Skeletal muscle tissue (tissue), 4 donors: ENCODE data around the gene LTB. TPM values are rescaled to one million over a fixed set of nuclear protein-coding genes. Genes with fewer than 3 reads are reported as not detected.

Source experiments
- H3K27ac ChIP-seq: one replicate; pipeline ENCODE4 v1.7.0; 2013; ENCODE audit warnings: mild to moderate bottlenecking, low read depth, low read length, inconsistent platforms
- H3K27me3 ChIP-seq, 3 donors: one replicate each; pipeline ENCODE4 v1.7.0; 2013; ENCODE audit warnings: low read length in 3 of 3; ENCODE audit not compliant: control insufficient read depth in 3 of 3, insufficient read depth in 3 of 3
- H3K36me3 ChIP-seq, 3 donors: one replicate each; pipeline ENCODE4 v1.7.0; 2013; ENCODE audit warnings: low read length in 3 of 3; ENCODE audit not compliant: control insufficient read depth in 3 of 3, insufficient read depth in 3 of 3
- H3K4me1 ChIP-seq, 3 donors: one replicate each; pipeline ENCODE4 v1.7.0; 2013; ENCODE audit warnings: low read length in 3 of 3, mild to moderate bottlenecking in 3 of 3; ENCODE audit not compliant: control insufficient read depth in 3 of 3, insufficient read depth in 3 of 3
- H3K4me3 ChIP-seq, 3 donors: one replicate each; pipeline ENCODE4 v1.7.0; 2013; ENCODE audit warnings: low read length in 3 of 3
- H3K9ac ChIP-seq, 3 donors: one replicate each; pipeline ENCODE4 v1.7.0; 2013; ENCODE audit warnings: low read length in 3 of 3, mild to moderate bottlenecking in 3 of 3, moderate library complexity in 2 of 3, low read depth in 1 of 3
- H3K9me3 ChIP-seq, 3 donors: one replicate each; pipeline ENCODE4 v1.7.0; 2013; ENCODE audit warnings: low read length in 3 of 3; ENCODE audit not compliant: control insufficient read depth in 3 of 3
- total RNA-seq: library from RNA; depleted of rRNA; stranded (reverse); fragments of >200 nt; gene quantifications from one replicate; pipeline ENCODE4 v1.2.3, GENCODE V29; 2014
- donor health status: Osteomylitis.

LTB gene
- total RNA-seq, 1 donor from 2014 or later = 2.1 TPM

GRCh38 chr6:31575952-31576685 lies 6.1 kb downstream of the LTB start:
- Histone ChIP-seq H3K36me3 (no peaks in the 10 kb centered on the region), H3K27ac (no peak overlapping the region), H3K27me3 (no peaks in the 10 kb centered on the region), H3K4me3 (peak overlapping the region in 2 of 3 donors; percentile 33 to 64), H3K9ac (peak overlapping the region in 1 of 3 donors; percentile 62), H3K9me3 (no peaks in the 10 kb centered on the region), H3K4me1 (peaks cover 7 to 12% (median 10%) of the 10 kb centered on the region in 3 donors)

DNA sequence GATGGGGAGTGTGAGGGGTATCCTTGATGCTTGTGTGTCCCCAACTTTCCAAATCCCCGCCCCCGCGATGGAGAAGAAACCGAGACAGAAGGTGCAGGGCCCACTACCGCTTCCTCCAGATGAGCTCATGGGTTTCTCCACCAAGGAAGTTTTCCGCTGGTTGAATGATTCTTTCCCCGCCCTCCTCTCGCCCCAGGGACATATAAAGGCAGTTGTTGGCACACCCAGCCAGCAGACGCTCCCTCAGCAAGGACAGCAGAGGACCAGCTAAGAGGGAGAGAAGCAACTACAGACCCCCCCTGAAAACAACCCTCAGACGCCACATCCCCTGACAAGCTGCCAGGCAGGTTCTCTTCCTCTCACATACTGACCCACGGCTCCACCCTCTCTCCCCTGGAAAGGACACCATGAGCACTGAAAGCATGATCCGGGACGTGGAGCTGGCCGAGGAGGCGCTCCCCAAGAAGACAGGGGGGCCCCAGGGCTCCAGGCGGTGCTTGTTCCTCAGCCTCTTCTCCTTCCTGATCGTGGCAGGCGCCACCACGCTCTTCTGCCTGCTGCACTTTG lies 6.8 kb downstream of the LTB start, which contains the start of gene TNF:
Gene TNF (plus strand): TSS at position 231 of the 567 bp plus-strand sequence. CDS start 177 bp downstream, at position 408.
- Histone ChIP-seq H3K27ac (no peak within 1 kb of the TSS), H3K9ac (peak within 1 kb of the TSS; percentile 42 to 62 (median 57)), H3K9me3 (no peaks in the 10 kb centered on the region), H3K27me3 (no peaks in the 10 kb centered on the region), H3K36me3 (no peaks in the 10 kb centered on the region), H3K4me1 (peaks cover 1 to 6% (median 6%) of the 10 kb centered on the region in 3 donors), H3K4me3 (peak within 1 kb of the TSS; percentile 2 to 64 (median 33))

GRCh38 chr6:31574106-31575061 lies 7.8 kb downstream of the LTB start:
- Histone ChIP-seq H3K27ac (no peak overlapping the region), H3K27me3 (peaks cover 0 to 3% (median 0%) of the 10 kb centered on the region in 3 donors), H3K9ac (no peak overlapping the region), H3K36me3 (no peaks in the 10 kb centered on the region), H3K4me1 (peaks cover 0 to 6% (median 5%) of the 10 kb centered on the region in 3 donors), H3K9me3 (no peaks in the 10 kb centered on the region), H3K4me3 (no peak overlapping the region)

DNA sequence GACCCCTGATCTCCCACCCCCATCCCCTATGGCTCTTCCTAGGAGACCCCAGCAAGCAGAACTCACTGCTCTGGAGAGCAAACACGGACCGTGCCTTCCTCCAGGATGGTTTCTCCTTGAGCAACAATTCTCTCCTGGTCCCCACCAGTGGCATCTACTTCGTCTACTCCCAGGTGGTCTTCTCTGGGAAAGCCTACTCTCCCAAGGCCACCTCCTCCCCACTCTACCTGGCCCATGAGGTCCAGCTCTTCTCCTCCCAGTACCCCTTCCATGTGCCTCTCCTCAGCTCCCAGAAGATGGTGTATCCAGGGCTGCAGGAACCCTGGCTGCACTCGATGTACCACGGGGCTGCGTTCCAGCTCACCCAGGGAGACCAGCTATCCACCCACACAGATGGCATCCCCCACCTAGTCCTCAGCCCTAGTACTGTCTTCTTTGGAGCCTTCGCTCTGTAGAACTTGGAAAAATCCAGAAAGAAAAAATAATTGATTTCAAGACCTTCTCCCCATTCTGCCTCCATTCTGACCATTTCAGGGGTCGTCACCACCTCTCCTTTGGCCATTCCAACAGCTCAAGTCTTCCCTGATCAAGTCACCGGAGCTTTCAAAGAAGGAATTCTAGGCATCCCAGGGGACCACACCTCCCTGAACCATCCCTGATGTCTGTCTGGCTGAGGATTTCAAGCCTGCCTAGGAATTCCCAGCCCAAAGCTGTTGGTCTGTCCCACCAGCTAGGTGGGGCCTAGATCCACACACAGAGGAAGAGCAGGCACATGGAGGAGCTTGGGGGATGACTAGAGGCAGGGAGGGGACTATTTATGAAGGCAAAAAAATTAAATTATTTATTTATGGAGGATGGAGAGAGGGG lies 8.8 kb downstream of the LTB start:
- Histone ChIP-seq H3K27me3 (peaks cover 0 to 4% (median 3%) of the 10 kb centered on the region in 3 donors), H3K36me3 (no peaks in the 10 kb centered on the region), H3K9ac (no peak overlapping the region), H3K27ac (no peak overlapping the region), H3K4me1 (peaks cover 0 to 6% (median 5%) of the 10 kb centered on the region in 3 donors), H3K9me3 (no peaks in the 10 kb centered on the region), H3K4me3 (no peak overlapping the region)

DNA sequence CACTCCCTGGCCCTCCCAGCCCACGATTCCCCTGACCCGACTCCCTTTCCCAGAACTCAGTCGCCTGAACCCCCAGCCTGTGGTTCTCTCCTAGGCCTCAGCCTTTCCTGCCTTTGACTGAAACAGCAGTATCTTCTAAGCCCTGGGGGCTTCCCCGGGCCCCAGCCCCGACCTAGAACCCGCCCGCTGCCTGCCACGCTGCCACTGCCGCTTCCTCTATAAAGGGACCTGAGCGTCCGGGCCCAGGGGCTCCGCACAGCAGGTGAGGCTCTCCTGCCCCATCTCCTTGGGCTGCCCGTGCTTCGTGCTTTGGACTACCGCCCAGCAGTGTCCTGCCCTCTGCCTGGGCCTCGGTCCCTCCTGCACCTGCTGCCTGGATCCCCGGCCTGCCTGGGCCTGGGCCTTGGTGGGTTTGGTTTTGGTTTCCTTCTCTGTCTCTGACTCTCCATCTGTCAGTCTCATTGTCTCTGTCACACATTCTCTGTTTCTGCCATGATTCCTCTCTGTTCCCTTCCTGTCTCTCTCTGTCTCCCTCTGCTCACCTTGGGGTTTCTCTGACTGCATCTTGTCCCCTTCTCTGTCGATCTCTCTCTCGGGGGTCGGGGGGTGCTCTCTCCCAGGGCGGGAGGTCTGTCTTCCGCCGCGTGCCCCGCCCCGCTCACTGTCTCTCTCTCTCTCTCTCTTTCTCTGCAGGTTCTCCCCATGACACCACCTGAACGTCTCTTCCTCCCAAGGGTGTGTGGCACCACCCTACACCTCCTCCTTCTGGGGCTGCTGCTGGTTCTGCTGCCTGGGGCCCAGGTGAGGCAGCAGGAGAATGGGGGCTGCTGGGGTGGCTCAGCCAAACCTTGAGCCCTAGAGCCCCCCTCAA lies 9.9 kb downstream of the LTB start, which contains the start of gene LTA:
Gene LTA (plus strand): TSS at position 249 of the 871 bp plus-strand sequence. CDS start 454 bp downstream, at position 703.
- H3K9me3 ChIP-seq = no peaks in the 10 kb centered on the region
- no peak within 1 kb of the TSS for H3K4me3 ChIP-seq
- peaks cover 0 to 6% (median 5%) of the 10 kb centered on the region in 3 donors for H3K4me1 ChIP-seq
- H3K27me3 ChIP-seq = peaks cover 0 to 13% (median 5%) of the 10 kb centered on the region in 3 donors
- no peaks in the 10 kb centered on the region for H3K36me3 ChIP-seq
- H3K9ac ChIP-seq = no peak within 1 kb of the TSS
- no peak within 1 kb of the TSS for H3K27ac ChIP-seq

- Histone ChIP-seq H3K4me3 (no peak overlapping the region), H3K4me1 (peaks cover 0 to 2% (median 0%) of the 10 kb centered on the region in 3 donors), H3K9me3 (no peaks in the 10 kb centered on the region), H3K36me3 (no peaks in the 10 kb centered on the region), H3K27ac (no peak overlapping the region), H3K9ac (no peak overlapping the region), H3K27me3 (peaks cover 0 to 15% (median 5%) of the 10 kb centered on the region in 3 donors)
Observed at GRCh38 chr6:31569861-31570536, 12.2 kb downstream of the LTB start.

DNA sequence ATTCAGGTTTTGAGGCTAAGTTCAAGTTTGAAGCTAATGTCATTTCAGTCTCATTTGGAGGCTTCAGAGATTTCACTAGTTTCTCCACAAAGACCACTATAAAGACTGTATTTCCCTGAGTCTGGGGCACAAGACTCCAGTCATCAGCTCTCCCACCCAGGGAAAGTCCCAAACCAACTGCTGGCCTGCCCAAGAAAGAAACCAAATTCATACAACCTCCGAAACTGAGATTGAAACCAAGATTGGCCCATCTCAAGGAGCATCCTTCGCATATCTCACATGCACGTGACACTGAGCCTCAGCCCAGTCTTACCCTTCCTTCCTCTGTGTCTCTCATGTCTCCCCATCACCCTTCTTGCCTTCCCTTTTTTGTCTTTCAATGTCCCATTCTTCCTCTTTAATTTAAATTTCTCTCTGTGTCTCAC lies 13.7 kb downstream of the LTB start:
- peaks cover 0 to 15% (median 5%) of the 10 kb centered on the region in 3 donors for H3K27me3 ChIP-seq

More for the DNA sequence above, 13.7 kb downstream of the LTB start:
- no peak overlapping the region for H3K9ac ChIP-seq
- H3K4me1 ChIP-seq = no peaks in the 10 kb centered on the region
- no peak overlapping the region for H3K4me3 ChIP-seq
- no peaks in the 10 kb centered on the region for H3K9me3 ChIP-seq
- no peak overlapping the region for H3K27ac ChIP-seq
- no peaks in the 10 kb centered on the region for H3K36me3 ChIP-seq
